Kidney (tissue), 14 donors: Measurements from ENCODE around the gene IGFL1. TPM values are rescaled to one million over a fixed set of nuclear protein-coding genes. Genes with fewer than 3 reads are reported as not detected.

Experiments
- DNase-seq, 5 donors: peaks; one replicate each; pipeline ENCODE4 v3.0.0-alpha.2; 2013 to 2020
- FAIRE-seq: peaks from 2 replicates; lab custom pipeline; 2012; peaks lifted over from hg19 to GRCh38; lab: Jason Lieb, UNC
- H3K27ac ChIP-seq, 2 donors: one replicate each; pipeline ENCODE4 v1.7.0; 2013; ENCODE audit warnings: low read depth in 2 of 2, low read length in 2 of 2, inconsistent platforms in 1 of 2
- H3K27me3 ChIP-seq: one replicate; pipeline ENCODE4 v1.7.1; 2013; ENCODE audit warnings: low read length, inconsistent platforms; ENCODE audit not compliant: control insufficient read depth, insufficient read depth
- H3K36me3 ChIP-seq, 3 donors: one replicate each; pipeline versions ENCODE4 v1.7.0 to v1.7.1; 2013; ENCODE audit warnings: low read length in 3 of 3, control low read depth in 1 of 3, inconsistent platforms in 1 of 3; ENCODE audit not compliant: insufficient read depth in 3 of 3, control insufficient read depth in 2 of 3
- H3K4me1 ChIP-seq, 3 donors: one replicate each; pipeline versions ENCODE4 v1.7.0 to v1.7.1; 2013; ENCODE audit warnings: low read length in 3 of 3, inconsistent platforms in 1 of 3, low read depth in 1 of 3; ENCODE audit not compliant: control insufficient read depth in 2 of 3, insufficient read depth in 2 of 3
- H3K4me3 ChIP-seq, 3 donors: one replicate each; pipeline versions ENCODE4 v1.7.0 to v1.8.1; 2013; ENCODE audit warnings: low read length in 3 of 3, control low read depth in 1 of 3, inconsistent platforms in 1 of 3
- H3K9ac ChIP-seq, 3 donors: one replicate each; pipeline versions ENCODE4 v1.7.0 to v1.7.1; 2013; ENCODE audit warnings: low read length in 3 of 3, control low read depth in 1 of 3, inconsistent platforms in 1 of 3
- H3K9me3 ChIP-seq, 3 donors: one replicate each; pipeline versions ENCODE4 v1.7.0 to v1.7.1; 2013; ENCODE audit warnings: low read length in 3 of 3, control low read depth in 1 of 3, inconsistent platforms in 1 of 3; ENCODE audit not compliant: control insufficient read depth in 2 of 3, insufficient read depth in 1 of 3
- CTCF ChIP-seq: IDR thresholded peaks from 3 replicates; pipeline ENCODE4 v1.5.1; 2012; ENCODE audit warnings: mild to moderate bottlenecking, moderate library complexity, borderline replicate concordance; ENCODE audit not compliant: insufficient read depth; ENCODE audit errors: extremely low read depth
- intact Hi-C: fragments of 100-400 bp; cut with DNase I; formaldehyde crosslinking; loops from one replicate; pipeline ENCODE4 v1.11.1; 2022
- polyA plus RNA-seq: library from polyadenylated mRNA; stranded (reverse); fragments of 350-450 nt; fragmentation: Illumina TruSeq; extraction: RNeasy Lipid Tissue Mini Kit (QIAGEN cat#74804); gene quantifications from one replicate; pipeline ENCODE4 v1.2.3, GENCODE V29; 2014; ENCODE audit warnings: low read depth, low replicate concordance; ENCODE audit not compliant: insufficient read depth
- total RNA-seq: library from RNA; stranded (reverse); fragmentation: NEBNext Ultra II Directional; extraction: Animal tissue kit (Norgen Biotek cat#: 25700); gene quantifications from one replicate; pipeline ENCODE4 v1.2.1, GENCODE V29; 2021
- donor health status: control.
- donor health status: control.
- donor health status: control.
- donor health status: control.
- donor health status: control.
- donor health status: DM: yes; HTN: yes; CAD: no.
- donor health status: Normal renal cell carcinoma (clear cell type).

The IGFL1 gene
- total and polyA plus RNA-seq, 2 donors from 2014 or later, result not detected

GRCh38 chr19:46204008-46204407, 25.5 kb upstream of the IGFL1 start:
- DNase-seq (no peak), FAIRE-seq (no peak)
- no peak for TF ChIP-seq CTCF
- Histone ChIP-seq H3K9ac (no peak overlapping the region), H3K36me3 (no peaks in the 10 kb centered on the region), H3K4me3 (no peak overlapping the region), H3K4me1 (no peaks in the 10 kb centered on the region), H3K27me3 (no peaks in the 10 kb centered on the region), H3K27ac (no peak overlapping the region), H3K9me3 (no peaks in the 10 kb centered on the region)
- intact Hi-C loops, result no loop called here

GRCh38 chr19:46205183-46205984, 24.2 kb upstream of the IGFL1 start:
- Histone ChIP-seq H3K4me3 (no peak overlapping the region), H3K27me3 (no peaks in the 10 kb centered on the region), H3K4me1 (no peaks in the 10 kb centered on the region), H3K36me3 (no peaks in the 10 kb centered on the region), H3K9ac (no peak overlapping the region), H3K9me3 (no peaks in the 10 kb centered on the region), H3K27ac (no peak overlapping the region)
- intact Hi-C loops, result no loop called here
- no peak for TF ChIP-seq CTCF
- DNase-seq, result no peak
- no peak for FAIRE-seq

- no peaks in the 10 kb centered on the region for H3K4me1 ChIP-seq
- no peaks in the 10 kb centered on the region for H3K36me3 ChIP-seq
- no peak overlapping the region for H3K27ac ChIP-seq
- H3K9ac ChIP-seq, result no peak overlapping the region
- FAIRE-seq (no peak), DNase-seq (no peak)
- H3K27me3 ChIP-seq, result no peaks in the 10 kb centered on the region
- TF ChIP-seq CTCF, result no peak
- no peak overlapping the region for H3K4me3 ChIP-seq
- no peaks in the 10 kb centered on the region for H3K9me3 ChIP-seq
- intact Hi-C loops, result no loop called here
Measured at GRCh38 chr19:46206176-46206575, 23.4 kb upstream of the IGFL1 start.
